CD4-positive, alpha-beta T cell (primary cell): Measurements from ENCODE around the gene TSHZ1. TPM values are rescaled to one million over a fixed set of nuclear protein-coding genes. Genes with fewer than 3 reads are reported as not detected.

Experiments used
- ATAC-seq: fragments of 200-7000 bp; cut with Tn5 transposase; one replicate; pipeline ENCODE4 v1.10.0; 2022; ENCODE audit warnings: mild to moderate bottlenecking; ENCODE audit not compliant: poor library complexity
- CTCF ChIA-PET: fragments of 350-600 bp; sonication (Branson Sonifier 250); formaldehyde crosslinking; loops from one replicate; lab custom pipeline; 2021; ENCODE audit warnings: antibody characterized with exemption, inconsistent platforms; lab: Charles Lee
- POLR2A ChIA-PET: fragments of 350-600 bp; sonication (Branson Sonifier 250); formaldehyde crosslinking; loops from one replicate; lab custom pipeline; 2021; ENCODE audit warnings: antibody characterized with exemption, inconsistent platforms; lab: Charles Lee
- DNase-seq, 14 experiments: peaks; one replicate each; pipeline ENCODE4 v3.0.0-alpha.2; 2013 to 2020; ENCODE audit warnings: mixed read lengths in 2 of 14
- H3K27ac ChIP-seq, 2 donors: one replicate each; pipeline versions ENCODE4 v1.5.1 to v1.7.0; 2013; ENCODE audit warnings: low read length in 2 of 2, low read depth in 1 of 2, mild to moderate bottlenecking in 1 of 2
- H3K27me3 ChIP-seq, 2 experiments: 1 replicate in 1 of 2; 2 replicates in 1 of 2; pipeline versions ENCODE4 v1.6.1 to v1.7.0; 2013; ENCODE audit warnings: low read length in 2 of 2, control low read depth in 1 of 2, mild to moderate bottlenecking in 1 of 2, moderate library complexity in 1 of 2; ENCODE audit not compliant: insufficient read depth in 2 of 2, control insufficient read depth in 1 of 2
- H3K36me3 ChIP-seq: one replicate; pipeline ENCODE4 v1.6.1; 2013; ENCODE audit warnings: low read length, control low read depth; ENCODE audit not compliant: insufficient read depth
- H3K4me1 ChIP-seq: one replicate; pipeline ENCODE4 v1.6.1; 2013; ENCODE audit warnings: low read length, control low read depth; ENCODE audit not compliant: insufficient read depth
- H3K4me3 ChIP-seq: one replicate; pipeline ENCODE4 v1.5.1; 2013; ENCODE audit warnings: mild to moderate bottlenecking, low read length, moderate library complexity
- H3K9me3 ChIP-seq, 2 experiments: 1 replicate in 1 of 2; 2 replicates in 1 of 2; pipeline versions ENCODE4 v1.6.1 to v1.7.0; 2013; ENCODE audit warnings: low read length in 2 of 2, mild to moderate bottlenecking in 2 of 2, control low read depth in 1 of 2, moderate library complexity in 1 of 2; ENCODE audit not compliant: control insufficient read depth in 1 of 2, insufficient read depth in 1 of 2
- H3K27ac Mint-ChIP-seq: one replicate; pipeline ENCODE4 v1.8.0; 2020; ENCODE audit warnings: mixed read lengths
- H3K27me3 Mint-ChIP-seq: one replicate; pipeline ENCODE4 v1.8.0; 2021; ENCODE audit warnings: mixed read lengths
- H3K36me3 Mint-ChIP-seq: one replicate; pipeline ENCODE4 v1.8.0; 2021; ENCODE audit warnings: low read depth, mixed read lengths
- H3K4me1 Mint-ChIP-seq: one replicate; pipeline ENCODE4 v1.8.0; 2021; ENCODE audit warnings: low read depth, mixed read lengths
- H3K4me3 Mint-ChIP-seq: one replicate; pipeline ENCODE4 v1.8.0; 2020; ENCODE audit warnings: mild to moderate bottlenecking, mixed read lengths
- H3K9me3 Mint-ChIP-seq: one replicate; pipeline ENCODE4 v1.8.0; 2020; ENCODE audit warnings: mixed read lengths
- intact Hi-C, 2 experiments: fragments of 100-400 bp; cut with DNase I in 1 of 2; cut with micrococcal nuclease in 1 of 2; formaldehyde crosslinking; loops; one replicate each; pipeline versions ENCODE4 v1.15.1 to v1.9.0; 2023 to 2025; cut with DNase I, micrococcal nuclease
- total RNA-seq, 174 experiments: library from RNA in 2 of 174; stranded (reverse) in 2 of 174; gene quantifications; one replicate each; pipeline ENCODE4 v1.2.3 and lab custom pipeline; 2021 to 2026
- TF ChIP-seq, protein P1 (sequence below): fragments of 200-600 bp; IDR thresholded peaks from one replicate; pipeline ENCODE4 v1.8.0; 2022; ENCODE audit warnings: antibody characterized with exemption, mild to moderate bottlenecking

TSHZ1 gene
- total RNA-seq, 2 experiments from 2014 or later: 19.9 to 21.5 TPM

DNA sequence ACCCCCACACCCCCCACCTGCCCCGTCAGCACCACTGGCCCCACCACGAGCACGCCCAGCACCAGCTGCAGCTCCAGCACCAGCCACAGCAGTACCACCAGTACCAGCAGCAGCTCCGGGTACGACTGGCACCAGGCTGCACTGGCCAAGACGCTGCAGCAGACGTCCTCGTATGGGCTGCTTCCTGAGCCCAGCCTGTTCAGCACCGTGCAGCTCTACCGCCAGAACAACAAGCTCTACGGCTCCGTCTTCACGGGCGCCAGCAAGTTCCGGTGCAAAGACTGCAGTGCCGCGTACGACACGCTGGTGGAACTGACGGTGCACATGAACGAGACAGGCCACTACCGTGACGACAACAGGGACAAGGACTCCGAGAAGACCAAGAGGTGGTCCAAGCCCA is 75.3 kb downstream of the TSHZ1 start:
- Mint-ChIP-seq H3K9me3 (no peaks in the 10 kb centered on the region), H3K36me3 (peaks cover 68% of the 10 kb centered on the region), H3K4me1 (peaks cover under 1% of the 10 kb centered on the region), H3K27me3 (no peaks in the 10 kb centered on the region), H3K4me3 (no peak overlapping the region), H3K27ac (no peak overlapping the region)
- POLR2A ChIA-PET: interaction anchor here (1.1 kb wide), 1 partner anchor 75 kb away, joined by 7 read pairs; the partner anchor contains the start of gene TSHZ1
- Histone ChIP-seq H3K27me3 (no peaks in the 10 kb centered on the region), H3K4me1 (peaks cover 3% of the 10 kb centered on the region), H3K9me3 (peaks cover 0 to 27% of the 10 kb centered on the region in 2 experiments), H3K36me3 (peaks cover 39% of the 10 kb centered on the region), H3K27ac (no peak overlapping the region), H3K4me3 (no peak overlapping the region)
- CTCF ChIA-PET: no interaction called here
- ATAC-seq: no peak
- DNase-seq: no peak
- intact Hi-C loops: no loop called here
- TF ChIP-seq, protein P1, sequence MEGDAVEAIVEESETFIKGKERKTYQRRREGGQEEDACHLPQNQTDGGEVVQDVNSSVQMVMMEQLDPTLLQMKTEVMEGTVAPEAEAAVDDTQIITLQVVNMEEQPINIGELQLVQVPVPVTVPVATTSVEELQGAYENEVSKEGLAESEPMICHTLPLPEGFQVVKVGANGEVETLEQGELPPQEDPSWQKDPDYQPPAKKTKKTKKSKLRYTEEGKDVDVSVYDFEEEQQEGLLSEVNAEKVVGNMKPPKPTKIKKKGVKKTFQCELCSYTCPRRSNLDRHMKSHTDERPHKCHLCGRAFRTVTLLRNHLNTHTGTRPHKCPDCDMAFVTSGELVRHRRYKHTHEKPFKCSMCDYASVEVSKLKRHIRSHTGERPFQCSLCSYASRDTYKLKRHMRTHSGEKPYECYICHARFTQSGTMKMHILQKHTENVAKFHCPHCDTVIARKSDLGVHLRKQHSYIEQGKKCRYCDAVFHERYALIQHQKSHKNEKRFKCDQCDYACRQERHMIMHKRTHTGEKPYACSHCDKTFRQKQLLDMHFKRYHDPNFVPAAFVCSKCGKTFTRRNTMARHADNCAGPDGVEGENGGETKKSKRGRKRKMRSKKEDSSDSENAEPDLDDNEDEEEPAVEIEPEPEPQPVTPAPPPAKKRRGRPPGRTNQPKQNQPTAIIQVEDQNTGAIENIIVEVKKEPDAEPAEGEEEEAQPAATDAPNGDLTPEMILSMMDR: no peak

DNA sequence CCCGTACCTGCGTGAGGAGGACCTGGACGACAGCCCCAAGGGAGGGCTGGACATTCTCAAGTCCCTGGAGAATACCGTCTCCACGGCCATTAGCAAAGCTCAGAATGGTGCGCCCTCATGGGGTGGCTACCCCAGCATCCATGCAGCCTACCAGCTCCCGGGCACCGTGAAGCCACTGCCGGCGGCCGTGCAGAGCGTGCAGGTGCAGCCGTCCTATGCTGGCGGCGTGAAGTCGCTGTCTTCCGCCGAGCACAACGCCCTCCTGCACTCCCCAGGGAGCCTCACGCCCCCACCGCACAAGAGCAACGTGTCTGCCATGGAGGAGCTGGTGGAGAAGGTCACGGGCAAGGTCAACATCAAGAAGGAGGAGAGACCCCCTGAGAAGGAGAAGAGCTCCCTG is 76.4 kb downstream of the TSHZ1 start:
- Mint-ChIP-seq H3K27me3 (no peaks in the 10 kb centered on the region), H3K9me3 (no peaks in the 10 kb centered on the region), H3K4me1 (no peaks in the 10 kb centered on the region), H3K36me3 (peaks cover 68% of the 10 kb centered on the region), H3K27ac (no peak overlapping the region), H3K4me3 (no peak overlapping the region)
- Histone ChIP-seq H3K4me1 (no peaks in the 10 kb centered on the region), H3K27me3 (no peaks in the 10 kb centered on the region), H3K36me3 (peaks cover 39% of the 10 kb centered on the region), H3K9me3 (peaks cover 0 to 20% of the 10 kb centered on the region in 2 experiments), H3K27ac (no peak overlapping the region), H3K4me3 (no peak overlapping the region)
- CTCF ChIA-PET: no interaction called here
- POLR2A ChIA-PET: no interaction called here
- intact Hi-C loops: no loop called here
- DNase-seq (no peak), ATAC-seq (no peak)
- TF ChIP-seq, protein P1: no peak

DNA sequence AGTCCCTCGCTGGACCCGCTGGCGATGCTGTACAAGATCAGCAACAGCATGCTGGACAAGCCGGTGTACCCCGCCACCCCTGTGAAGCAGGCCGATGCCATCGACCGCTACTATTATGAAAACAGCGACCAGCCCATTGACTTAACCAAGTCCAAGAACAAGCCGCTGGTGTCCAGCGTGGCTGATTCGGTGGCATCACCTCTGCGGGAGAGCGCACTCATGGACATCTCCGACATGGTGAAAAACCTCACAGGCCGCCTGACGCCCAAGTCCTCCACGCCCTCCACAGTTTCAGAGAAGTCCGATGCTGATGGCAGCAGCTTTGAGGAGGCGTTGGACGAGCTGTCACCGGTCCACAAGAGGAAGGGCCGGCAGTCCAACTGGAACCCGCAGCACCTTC is 77.1 kb downstream of the TSHZ1 start:
- Mint-ChIP-seq H3K27me3 (no peaks in the 10 kb centered on the region), H3K4me1 (no peaks in the 10 kb centered on the region), H3K9me3 (no peaks in the 10 kb centered on the region), H3K27ac (no peak overlapping the region), H3K36me3 (peaks cover 63% of the 10 kb centered on the region), H3K4me3 (no peak overlapping the region)
- Histone ChIP-seq H3K27ac (no peak overlapping the region), H3K27me3 (no peaks in the 10 kb centered on the region), H3K4me1 (no peaks in the 10 kb centered on the region), H3K9me3 (peaks cover 0 to 20% of the 10 kb centered on the region in 2 experiments), H3K4me3 (no peak overlapping the region), H3K36me3 (peaks cover 39% of the 10 kb centered on the region)
- TF ChIP-seq, protein P1: no peak
- ChIA-PET CTCF (no interaction called here), POLR2A (no interaction called here)
- intact Hi-C loops: no loop called here
- DNase-seq (no peak), ATAC-seq (no peak)
